Kidney epithelial cell (primary cell): ENCODE data around the gene SEC14L3. TPM values are rescaled to one million over a fixed set of nuclear protein-coding genes. Genes with fewer than 3 reads are reported as not detected.
A peak's percentile ranks its signal among the peaks of the same experiment; 100 is the strongest.

Experiments
- DNase-seq: peaks from one replicate; pipeline ENCODE4 v3.0.0-alpha.2; 2010; ENCODE audit warnings: low read depth
- H3K27me3 ChIP-seq: 2 replicates; pipeline ENCODE4 v1.6.0; 2011; ENCODE audit warnings: low read length; ENCODE audit not compliant: control insufficient read depth, insufficient read depth
- H3K36me3 ChIP-seq: 2 replicates; pipeline ENCODE4 v1.5.1; 2011; ENCODE audit warnings: low read length; ENCODE audit not compliant: control insufficient read depth, insufficient read depth
- H3K4me3 ChIP-seq: 2 replicates; pipeline ENCODE4 v1.5.1; 2011; ENCODE audit warnings: low read depth, mild to moderate bottlenecking, control low read depth, low read length
- total RNA-seq: library from RNA; depleted of rRNA; stranded (reverse); fragments of >200 nt; gene quantifications from 2 replicates; pipeline ENCODE4 v1.2.3, GENCODE V29; 2015
- TF ChIP-seq, protein P1 (sequence below): IDR thresholded peaks from 2 replicates; pipeline ENCODE4 v1.5.1; 2011; ENCODE audit warnings: mild to moderate bottlenecking, moderate library complexity, low read length, control low read depth, inconsistent platforms; ENCODE audit not compliant: insufficient read depth, poor library complexity, severe bottlenecking

SEC14L3 gene
- total RNA-seq, 1 donor from 2014 or later: not detected

DNA sequence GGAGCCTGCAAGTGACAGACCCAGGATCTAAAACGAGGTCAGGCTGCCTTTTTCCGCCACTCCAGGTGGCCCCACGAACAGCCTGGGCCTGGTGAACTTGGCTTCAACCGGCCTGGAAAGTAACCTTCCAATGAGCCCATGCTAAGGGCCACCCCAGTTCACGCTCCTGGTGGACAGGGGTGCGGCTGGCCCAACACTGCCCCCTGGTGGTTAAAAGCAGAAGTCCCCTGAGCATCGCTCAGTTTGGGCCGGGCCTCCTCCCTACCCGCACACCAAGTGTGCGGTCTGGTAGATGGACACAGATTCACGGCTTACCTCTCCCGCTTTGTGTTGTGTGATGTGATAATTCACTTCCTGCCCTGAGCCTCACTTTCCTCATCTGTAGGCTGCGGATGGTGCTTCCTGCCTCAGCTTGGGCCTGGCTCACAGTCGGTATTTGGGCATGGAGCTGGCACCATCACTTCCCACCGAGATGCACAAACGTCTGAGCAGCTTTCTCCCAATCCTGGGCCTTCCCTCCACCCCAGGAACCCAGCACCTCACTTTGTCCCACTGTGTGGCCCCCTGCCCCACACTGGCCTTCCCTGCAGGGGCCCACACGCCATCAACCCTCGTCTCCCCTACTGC is 13.7 kb upstream of the SEC14L3 start:
- Histone ChIP-seq H3K36me3 (no peaks in the 10 kb centered on the region), H3K4me3 (no peak overlapping the region), H3K27me3 (peaks cover 3% of the 10 kb centered on the region)
- DNase-seq: no peak
- TF ChIP-seq, protein P1, sequence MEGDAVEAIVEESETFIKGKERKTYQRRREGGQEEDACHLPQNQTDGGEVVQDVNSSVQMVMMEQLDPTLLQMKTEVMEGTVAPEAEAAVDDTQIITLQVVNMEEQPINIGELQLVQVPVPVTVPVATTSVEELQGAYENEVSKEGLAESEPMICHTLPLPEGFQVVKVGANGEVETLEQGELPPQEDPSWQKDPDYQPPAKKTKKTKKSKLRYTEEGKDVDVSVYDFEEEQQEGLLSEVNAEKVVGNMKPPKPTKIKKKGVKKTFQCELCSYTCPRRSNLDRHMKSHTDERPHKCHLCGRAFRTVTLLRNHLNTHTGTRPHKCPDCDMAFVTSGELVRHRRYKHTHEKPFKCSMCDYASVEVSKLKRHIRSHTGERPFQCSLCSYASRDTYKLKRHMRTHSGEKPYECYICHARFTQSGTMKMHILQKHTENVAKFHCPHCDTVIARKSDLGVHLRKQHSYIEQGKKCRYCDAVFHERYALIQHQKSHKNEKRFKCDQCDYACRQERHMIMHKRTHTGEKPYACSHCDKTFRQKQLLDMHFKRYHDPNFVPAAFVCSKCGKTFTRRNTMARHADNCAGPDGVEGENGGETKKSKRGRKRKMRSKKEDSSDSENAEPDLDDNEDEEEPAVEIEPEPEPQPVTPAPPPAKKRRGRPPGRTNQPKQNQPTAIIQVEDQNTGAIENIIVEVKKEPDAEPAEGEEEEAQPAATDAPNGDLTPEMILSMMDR: peak; percentile 97

DNA sequence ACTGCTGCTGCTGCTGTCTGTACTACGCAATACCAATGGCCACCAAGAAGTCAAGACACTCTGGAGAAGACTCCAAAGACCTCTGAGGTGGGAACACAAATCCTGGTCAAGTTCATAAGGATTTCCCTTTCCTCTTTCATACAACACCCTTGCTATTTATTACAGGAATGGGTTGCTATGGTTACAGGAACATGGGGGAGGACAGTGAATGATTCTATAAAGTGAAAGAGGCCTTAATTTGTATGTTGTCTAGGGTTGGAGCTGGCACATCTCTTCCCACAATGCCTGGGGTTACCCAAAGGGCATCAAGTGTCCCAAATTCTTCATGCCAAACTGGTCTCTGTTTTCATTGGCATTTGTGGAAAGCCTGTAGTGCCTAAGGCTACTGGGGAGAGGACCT is 11.4 kb upstream of the SEC14L3 start:
- TF ChIP-seq, protein P1: no peak
- Histone ChIP-seq H3K27me3 (no peaks in the 10 kb centered on the region), H3K36me3 (no peaks in the 10 kb centered on the region), H3K4me3 (no peak overlapping the region)
- DNase-seq: no peak

DNA sequence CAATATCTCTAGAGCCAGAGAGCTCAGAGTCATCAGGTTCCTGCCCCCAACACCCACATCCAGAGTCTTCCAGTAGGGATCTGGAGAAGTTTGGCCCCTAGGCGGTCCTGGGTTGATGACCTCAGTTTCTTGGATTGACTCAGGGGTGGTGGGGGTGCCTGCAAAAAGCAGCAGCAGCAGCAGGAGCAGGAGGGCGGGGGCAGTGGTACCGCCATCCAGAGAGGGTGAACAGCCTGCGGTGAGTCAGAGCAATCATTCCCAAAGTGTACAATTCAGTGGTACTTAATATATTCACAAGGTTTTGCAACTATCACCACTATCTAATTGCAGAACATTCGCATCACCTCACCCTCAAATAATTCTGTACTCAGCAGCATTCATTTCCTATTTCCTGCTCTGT is 9.9 kb upstream of the SEC14L3 start:
- Histone ChIP-seq H3K27me3 (no peaks in the 10 kb centered on the region), H3K36me3 (no peaks in the 10 kb centered on the region), H3K4me3 (no peak overlapping the region)
- no peak for DNase-seq
- TF ChIP-seq, protein P1: no peak

DNA sequence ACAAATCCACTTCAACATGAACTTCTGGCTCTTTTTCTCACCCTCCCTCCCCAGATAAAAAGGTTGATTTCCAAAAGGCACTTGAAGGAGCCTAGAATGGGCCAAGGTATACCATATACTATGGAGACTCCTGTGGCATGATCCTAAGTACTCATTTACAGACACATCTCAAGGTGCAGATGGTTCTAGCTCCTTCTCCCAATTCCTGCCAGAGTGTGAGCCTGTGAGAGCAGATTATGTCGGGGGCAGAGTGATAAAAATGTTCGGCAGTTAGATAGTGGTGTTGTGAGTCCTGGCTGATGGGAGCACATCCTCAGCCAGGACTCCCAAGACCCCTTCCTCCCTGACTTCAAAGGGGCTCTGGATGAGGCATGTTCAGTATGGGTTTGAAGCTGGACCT is 8.2 kb upstream of the SEC14L3 start:
- no peak for DNase-seq
- TF ChIP-seq, protein P1: no peak
- Histone ChIP-seq H3K27me3 (peaks cover 2% of the 10 kb centered on the region), H3K36me3 (no peaks in the 10 kb centered on the region), H3K4me3 (no peak overlapping the region)

DNA sequence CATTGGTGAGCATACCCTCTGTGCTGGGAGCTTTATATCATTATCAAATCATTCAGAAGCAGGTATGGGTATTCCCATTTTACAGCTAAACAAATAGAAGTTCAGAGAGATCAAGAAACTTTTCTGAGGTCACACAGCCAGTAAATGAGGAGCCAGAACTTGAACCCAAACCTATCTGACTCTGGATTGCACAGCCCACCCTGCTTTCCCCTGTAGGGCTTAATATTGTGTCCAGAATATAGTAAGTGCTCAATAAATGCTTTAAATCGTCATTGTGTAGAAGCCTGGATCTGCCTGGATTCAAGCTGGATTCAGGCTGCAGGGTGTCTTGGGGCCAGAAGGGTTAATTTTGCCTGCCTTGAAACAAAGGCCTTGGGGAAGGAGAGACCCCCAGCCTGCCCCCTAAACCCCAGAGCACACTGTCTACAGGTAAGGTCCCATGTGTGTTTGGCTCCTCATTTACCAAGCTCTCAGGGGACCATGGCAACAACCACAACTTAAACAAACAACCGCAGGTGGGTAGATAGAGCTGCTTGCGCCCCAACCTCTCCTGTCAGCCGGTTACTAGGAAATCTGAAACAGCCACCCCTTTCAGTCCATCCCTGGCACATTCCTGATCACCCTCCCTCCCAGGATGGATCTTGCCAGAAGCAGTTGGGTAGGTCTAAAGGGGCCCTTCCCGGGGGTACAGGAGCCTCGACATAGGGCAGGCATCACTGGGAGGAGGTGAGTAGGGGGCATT is 3.0 kb upstream of the SEC14L3 start:
- Histone ChIP-seq H3K27me3 (peaks cover 7% of the 10 kb centered on the region), H3K36me3 (no peaks in the 10 kb centered on the region)

More for the DNA sequence above, 3.0 kb upstream of the SEC14L3 start:
- TF ChIP-seq, protein P1: no peak
- H3K4me3 ChIP-seq: no peak overlapping the region
- no peak for DNase-seq
